ENCODE data around the gene MYPN.
"Not testable (repeated sequence)": the region's sequence is repeated elsewhere in the genome, so short reads cannot be mapped to it uniquely, and the experiment has no call there.

MYPN gene

DNA sequence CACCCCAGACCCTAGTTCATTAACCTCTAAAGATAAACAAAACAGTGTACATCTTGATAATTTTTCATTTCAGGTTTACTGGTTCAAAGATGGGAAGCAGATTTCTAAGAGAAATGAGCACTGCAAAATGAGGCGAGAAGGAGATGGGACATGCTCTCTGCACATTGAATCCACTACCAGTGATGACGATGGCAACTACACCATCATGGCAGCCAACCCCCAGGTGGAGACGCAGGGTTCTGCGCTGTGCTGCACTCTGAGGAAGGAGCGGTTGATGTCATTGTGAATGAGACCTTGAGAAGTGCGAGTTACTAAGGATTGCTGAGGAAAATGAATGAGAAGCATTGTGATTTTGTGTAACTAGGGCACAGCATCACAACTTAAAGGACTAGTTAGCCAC lies 85.0 kb downstream of the MYPN start:
- H3K4me1 Mint-ChIP-seq = no peaks in the 10 kb centered on the region
- H3K4me3 Mint-ChIP-seq = no peak overlapping the region
- no peaks in the 10 kb centered on the region for H3K27me3 Mint-ChIP-seq (ENCODE audit: low read depth)
- H3K27ac Mint-ChIP-seq = no peak overlapping the region
- TF ChIP-seq, protein P1, sequence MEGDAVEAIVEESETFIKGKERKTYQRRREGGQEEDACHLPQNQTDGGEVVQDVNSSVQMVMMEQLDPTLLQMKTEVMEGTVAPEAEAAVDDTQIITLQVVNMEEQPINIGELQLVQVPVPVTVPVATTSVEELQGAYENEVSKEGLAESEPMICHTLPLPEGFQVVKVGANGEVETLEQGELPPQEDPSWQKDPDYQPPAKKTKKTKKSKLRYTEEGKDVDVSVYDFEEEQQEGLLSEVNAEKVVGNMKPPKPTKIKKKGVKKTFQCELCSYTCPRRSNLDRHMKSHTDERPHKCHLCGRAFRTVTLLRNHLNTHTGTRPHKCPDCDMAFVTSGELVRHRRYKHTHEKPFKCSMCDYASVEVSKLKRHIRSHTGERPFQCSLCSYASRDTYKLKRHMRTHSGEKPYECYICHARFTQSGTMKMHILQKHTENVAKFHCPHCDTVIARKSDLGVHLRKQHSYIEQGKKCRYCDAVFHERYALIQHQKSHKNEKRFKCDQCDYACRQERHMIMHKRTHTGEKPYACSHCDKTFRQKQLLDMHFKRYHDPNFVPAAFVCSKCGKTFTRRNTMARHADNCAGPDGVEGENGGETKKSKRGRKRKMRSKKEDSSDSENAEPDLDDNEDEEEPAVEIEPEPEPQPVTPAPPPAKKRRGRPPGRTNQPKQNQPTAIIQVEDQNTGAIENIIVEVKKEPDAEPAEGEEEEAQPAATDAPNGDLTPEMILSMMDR (IDR thresholded peaks at IDR 0.05; ENCODE audit: unreplicated experiment in 3 of 3) = no peak
- no peaks in the 10 kb centered on the region for H3K36me3 Mint-ChIP-seq (ENCODE audit: low read depth)
- H3K9me3 Mint-ChIP-seq = peaks cover 5% of the 10 kb centered on the region

DNA sequence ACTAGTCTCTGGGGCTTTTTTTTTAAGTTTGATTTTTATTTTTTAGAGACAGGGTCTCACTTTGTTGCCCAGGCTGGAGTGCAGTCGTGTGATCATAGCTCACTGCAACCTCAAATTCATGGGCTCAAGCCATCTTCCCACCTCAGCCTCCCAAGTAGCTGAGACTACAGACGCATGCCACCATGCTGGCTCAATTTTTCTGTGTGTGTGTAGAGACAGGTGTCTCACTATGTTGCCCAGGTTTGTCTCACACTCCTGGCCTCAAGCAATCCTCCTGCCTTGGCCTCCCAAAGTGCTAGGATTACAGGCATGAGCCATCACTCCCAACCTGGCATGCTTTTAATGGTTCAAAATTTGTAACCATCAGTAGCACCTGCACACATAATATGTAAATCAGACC lies 86.5 kb downstream of the MYPN start:
- H3K27me3 Mint-ChIP-seq (ENCODE audit: low read depth); H3K9me3 Mint-ChIP-seq: not testable (repeated sequence)

DNA sequence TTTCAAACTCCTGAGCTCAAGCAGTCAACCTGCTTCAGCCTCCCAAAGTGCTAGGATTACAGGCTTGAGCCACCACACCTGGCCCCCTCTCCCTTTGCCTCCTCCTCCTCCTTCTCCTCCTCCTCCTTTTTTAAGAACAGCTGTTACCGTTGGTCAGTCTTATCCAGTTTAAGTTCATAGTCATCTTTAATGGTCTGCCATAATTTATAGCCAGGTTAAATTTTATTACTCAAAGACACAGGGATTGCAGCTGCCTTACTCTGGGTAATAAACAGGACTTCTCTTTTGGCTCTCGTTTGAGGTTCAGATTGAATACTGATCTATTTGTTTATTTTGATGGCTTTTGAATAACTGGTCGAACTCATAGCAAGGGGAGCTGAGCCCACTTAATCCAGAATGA lies 87.4 kb downstream of the MYPN start:
- no peaks in the 10 kb centered on the region for H3K4me1 Mint-ChIP-seq
- TF ChIP-seq, protein P1 (IDR thresholded peaks at IDR 0.05; ENCODE audit: unreplicated experiment in 3 of 3) = no peak
- no peaks in the 10 kb centered on the region for H3K36me3 Mint-ChIP-seq (ENCODE audit: low read depth)
- peaks cover 3% of the 10 kb centered on the region for H3K9me3 Mint-ChIP-seq
- no peaks in the 10 kb centered on the region for H3K27me3 Mint-ChIP-seq (ENCODE audit: low read depth)
- H3K27ac Mint-ChIP-seq = peak overlapping the region in 1 of 3 experiments; percentile 83
- H3K4me3 Mint-ChIP-seq = no peak overlapping the region

More for the DNA sequence above, 86.5 kb downstream of the MYPN start:
- H3K4me1 Mint-ChIP-seq; H3K36me3 Mint-ChIP-seq (ENCODE audit: low read depth); H3K27ac Mint-ChIP-seq; H3K4me3 Mint-ChIP-seq: not testable (repeated sequence)

DNA sequence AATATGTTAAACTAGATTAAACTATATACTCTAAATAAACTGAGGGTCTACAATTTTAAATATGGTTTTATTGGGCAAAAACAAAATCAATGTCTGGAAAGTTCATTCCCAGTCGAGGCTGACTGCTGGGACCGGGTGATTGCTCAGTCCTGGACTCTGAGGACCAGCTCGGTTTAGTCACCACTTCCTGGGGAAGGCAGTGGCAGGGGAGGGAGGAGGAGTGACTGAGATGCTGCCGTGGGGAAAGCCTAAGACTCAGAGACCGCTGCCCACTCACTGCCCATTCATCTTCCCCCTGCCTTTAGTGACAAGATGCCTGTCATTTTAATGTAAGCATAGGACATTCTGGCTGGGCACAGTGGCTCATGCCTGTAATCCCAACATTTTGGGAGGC lies 93.7 kb downstream of the MYPN start:
- Mint-ChIP-seq H3K36me3 (ENCODE audit: low read depth) (no peaks in the 10 kb centered on the region), H3K4me1 (no peaks in the 10 kb centered on the region), H3K9me3 (no peaks in the 10 kb centered on the region), H3K4me3 (no peak overlapping the region), H3K27ac (no peak overlapping the region), H3K27me3 (ENCODE audit: low read depth) (peaks cover 3% of the 10 kb centered on the region)
- TF ChIP-seq, protein P1 (IDR thresholded peaks at IDR 0.05; ENCODE audit: unreplicated experiment in 3 of 3) = no peak

DNA sequence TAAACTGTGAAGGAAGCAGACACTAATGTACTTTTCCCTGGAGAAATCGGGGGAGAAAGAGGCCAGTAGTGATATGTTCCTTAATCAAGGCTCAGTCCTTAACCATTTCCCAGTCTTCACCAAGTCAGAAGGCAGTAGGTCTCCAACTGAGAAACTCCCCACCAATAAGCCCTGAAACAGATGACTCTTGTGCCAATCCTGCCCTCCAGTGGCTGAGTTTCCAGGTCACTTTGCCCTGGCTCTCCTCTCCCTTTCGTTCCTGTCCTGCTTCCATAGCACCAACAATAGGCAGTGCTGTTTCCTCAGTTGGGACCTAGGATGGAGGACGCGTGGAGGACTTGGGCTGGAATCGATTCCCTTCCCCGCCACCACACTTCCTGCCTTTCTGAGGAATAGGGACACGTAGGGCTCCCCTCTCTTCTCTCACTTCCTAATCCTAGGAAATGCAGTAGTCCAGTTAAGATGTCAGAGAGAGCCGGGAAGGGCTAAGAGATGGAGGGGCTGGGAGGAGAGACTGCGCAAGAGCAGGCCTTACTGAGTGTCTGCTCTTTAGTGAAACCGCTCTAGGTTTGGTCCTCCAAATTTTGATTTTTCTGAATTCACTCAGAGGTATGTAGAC lies 99.2 kb downstream of the MYPN start:
- Mint-ChIP-seq H3K4me3 (no peak overlapping the region), H3K9me3 (no peaks in the 10 kb centered on the region), H3K27me3 (ENCODE audit: low read depth) (peaks cover 8% of the 10 kb centered on the region), H3K27ac (no peak overlapping the region), H3K4me1 (no peaks in the 10 kb centered on the region), H3K36me3 (ENCODE audit: low read depth) (no peaks in the 10 kb centered on the region)
- TF ChIP-seq, protein P1 (IDR thresholded peaks at IDR 0.05; ENCODE audit: unreplicated experiment in 3 of 3) = peak; percentile 46 to 56 (median 49)

DNA sequence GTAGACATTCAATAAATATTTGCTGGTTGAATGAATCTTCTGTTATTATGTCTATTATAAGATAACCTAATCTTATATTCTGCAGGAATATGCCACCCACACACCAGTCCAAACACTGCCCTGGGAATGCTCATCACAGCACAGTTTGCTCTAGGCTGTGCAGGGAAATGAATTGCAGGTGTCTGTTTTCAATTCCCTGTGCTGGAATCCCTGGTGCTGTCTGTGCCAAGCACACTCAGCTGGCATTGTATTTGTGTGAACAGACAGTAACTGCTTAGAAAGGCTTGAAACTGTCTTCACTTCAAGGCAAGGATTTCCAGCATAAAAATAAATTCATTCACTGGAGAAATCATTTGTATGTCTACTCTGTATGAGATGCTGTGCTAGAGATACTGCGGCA lies 102.4 kb downstream of the MYPN start:
- H3K27ac Mint-ChIP-seq = no peak overlapping the region
- H3K4me1 Mint-ChIP-seq = no peaks in the 10 kb centered on the region

More for the DNA sequence above, 102.4 kb downstream of the MYPN start:
- TF ChIP-seq, protein P1 (IDR thresholded peaks at IDR 0.05; ENCODE audit: unreplicated experiment in 3 of 3) = no peak
- Mint-ChIP-seq H3K36me3 (ENCODE audit: low read depth) (no peaks in the 10 kb centered on the region), H3K27me3 (ENCODE audit: low read depth) (peaks cover 6% of the 10 kb centered on the region), H3K9me3 (no peaks in the 10 kb centered on the region), H3K4me3 (no peak overlapping the region)
